ENCODE data around the gene NUBPL.
"Not testable (repeated sequence)": the region's sequence is repeated elsewhere in the genome, so short reads cannot be mapped to it uniquely, and the experiment has no call there.

Gene NUBPL

DNA sequence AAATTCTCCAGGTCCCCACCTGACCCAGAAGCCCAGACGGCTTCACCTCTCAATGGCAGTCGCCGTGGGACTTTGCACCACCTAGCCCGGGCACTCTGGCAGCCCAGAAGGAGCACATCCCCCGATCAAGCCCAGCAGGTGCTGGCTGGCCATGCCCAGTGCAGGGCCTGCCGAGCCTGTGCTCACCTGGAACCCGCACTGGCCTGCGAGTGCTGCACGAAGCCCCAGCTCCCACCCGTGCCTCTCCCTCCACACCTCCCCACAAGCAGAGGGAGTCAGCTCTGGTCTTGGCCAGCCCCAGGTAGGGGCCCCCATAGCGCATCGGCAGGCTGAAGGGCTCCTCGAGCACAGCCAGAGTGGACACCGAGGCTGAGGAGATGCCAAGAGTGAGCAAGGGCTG, 144.5 kb downstream of the NUBPL start:
- TF ChIP-seq CTCF (conservative IDR thresholded peaks at IDR 0.05; ENCODE audit: low read length): no peak
- DNase-seq (ENCODE audit: low read depth): no peak

GRCh38 chr14:31708661-31709060, 147.5 kb downstream of the NUBPL start:
- not testable (repeated sequence) for H3K4me3 ChIP-seq (ENCODE audit: low read length); DNase-seq (ENCODE audit: low read depth)

More for the DNA sequence above, 144.5 kb downstream of the NUBPL start:
- H3K4me3 ChIP-seq (ENCODE audit: low read length): no peak overlapping the region

GRCh38 chr14:31712244-31713127, 151.3 kb downstream of the NUBPL start:
- TF ChIP-seq CTCF (conservative IDR thresholded peaks at IDR 0.05; ENCODE audit: low read length): no peak
- DNase-seq (ENCODE audit: low read depth): no peak
- H3K4me3 ChIP-seq (ENCODE audit: low read length): no peak overlapping the region

DNA sequence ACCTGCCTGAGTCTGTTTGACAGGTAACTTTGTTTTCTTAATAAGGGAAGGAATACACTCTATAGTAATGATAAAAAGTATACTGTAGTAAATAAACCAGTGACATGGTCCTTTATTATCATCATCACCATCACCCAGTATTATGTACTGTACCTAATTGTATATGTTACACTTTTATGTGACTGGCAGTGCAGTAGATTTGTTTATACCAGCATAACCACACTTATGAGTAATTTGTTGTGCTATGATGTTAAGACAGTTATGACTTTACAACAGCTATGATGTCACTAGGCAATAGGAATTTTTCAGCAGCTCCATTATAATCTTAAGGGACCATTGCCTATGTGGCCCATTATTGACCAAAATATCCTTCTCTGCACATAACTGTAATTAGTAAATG, 155.0 kb downstream of the NUBPL start:
- DNase-seq (ENCODE audit: low read depth): no peak
- H3K4me3 ChIP-seq (ENCODE audit: low read length): no peak overlapping the region
- no peak for TF ChIP-seq CTCF (conservative IDR thresholded peaks at IDR 0.05; ENCODE audit: low read length)

- peak; percentile 26 for DNase-seq (ENCODE audit: low read depth)
- TF ChIP-seq CTCF (conservative IDR thresholded peaks at IDR 0.05; ENCODE audit: low read length): no peak
- H3K4me3 ChIP-seq (ENCODE audit: low read length): no peak overlapping the region
These were observed 156.3 kb downstream of the NUBPL start for GRCh38 chr14:31717294-31718085.

DNA sequence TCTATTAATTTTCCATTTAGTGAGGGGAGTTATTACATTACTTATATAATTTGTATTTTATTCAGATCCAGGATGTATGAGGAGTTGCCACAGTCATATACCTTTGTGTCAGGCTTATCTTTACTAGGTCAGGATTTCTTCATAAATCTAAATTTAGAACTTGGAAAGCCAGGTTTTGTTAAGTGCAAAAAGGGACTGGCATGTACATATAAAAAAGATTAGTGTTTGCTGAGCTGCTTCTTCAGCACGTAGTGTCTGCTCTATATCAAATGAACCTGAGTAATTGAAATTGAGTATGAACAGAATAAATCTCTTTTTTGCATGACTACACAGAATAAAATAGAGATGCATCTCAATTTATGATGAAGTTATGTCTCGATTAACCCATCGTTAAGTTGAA, 157.4 kb downstream of the NUBPL start:
- no peak for TF ChIP-seq CTCF (conservative IDR thresholded peaks at IDR 0.05; ENCODE audit: low read length)

DNA sequence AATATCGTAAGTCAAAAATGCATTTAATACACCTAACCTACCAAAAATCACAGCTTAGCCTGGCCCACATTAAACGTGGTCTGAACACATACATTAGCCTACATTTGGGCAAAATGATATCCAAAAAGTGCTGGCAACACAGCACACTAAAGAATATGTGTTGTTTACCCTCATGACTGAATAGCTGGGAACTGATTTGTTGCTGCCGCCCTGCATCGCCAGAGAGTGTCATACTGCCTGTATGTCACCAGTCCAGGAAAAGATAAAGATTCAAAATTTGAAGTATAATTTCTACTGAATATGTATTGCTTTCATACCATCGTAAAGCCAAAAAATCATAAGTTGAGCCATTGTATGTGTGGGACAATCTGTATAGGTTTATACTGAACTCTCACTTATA, 157.8 kb downstream of the NUBPL start:
- no peak overlapping the region for H3K4me3 ChIP-seq (ENCODE audit: low read length)
- TF ChIP-seq CTCF (conservative IDR thresholded peaks at IDR 0.05; ENCODE audit: low read length): no peak
- DNase-seq (ENCODE audit: low read depth): no peak

More for the DNA sequence above, 157.4 kb downstream of the NUBPL start:
- no peak overlapping the region for H3K4me3 ChIP-seq (ENCODE audit: low read length)
- no peak for DNase-seq (ENCODE audit: low read depth)

Measured in AG10803 (cell line).